GM21529 (cell line): ENCODE results near the gene FILIP1.

Experiments used
- ATAC-seq: cut with Tn5 transposase; IDR thresholded peaks from one replicate; pipeline ENCODE4 v1.9.1; 2021; ENCODE audit not compliant: unreplicated experiment

Gene FILIP1

GRCh38 chr6:75272145-75272840 is 221.3 kb downstream of the FILIP1 start:
- ATAC-seq = no peak

- no peak for ATAC-seq
These were observed 224.6 kb downstream of the FILIP1 start for GRCh38 chr6:75268988-75269354.

GRCh38 chr6:75268121-75268987 is 225.2 kb downstream of the FILIP1 start:
- ATAC-seq = no peak

GRCh38 chr6:75267461-75267860 is 226.1 kb downstream of the FILIP1 start:
- ATAC-seq = no peak

- peak; percentile 81 for ATAC-seq
These were observed 226.8 kb downstream of the FILIP1 start for GRCh38 chr6:75266716-75267291.

GRCh38 chr6:75263401-75263750 is 230.2 kb downstream of the FILIP1 start:
- ATAC-seq = no peak

GRCh38 chr6:75262716-75263400 is 230.7 kb downstream of the FILIP1 start:
- no peak for ATAC-seq

- ATAC-seq = no peak
These were observed 232.3 kb downstream of the FILIP1 start for GRCh38 chr6:75261299-75261698.

- no peak for ATAC-seq
These were observed 236.1 kb downstream of the FILIP1 start for GRCh38 chr6:75257343-75258087.

- ATAC-seq = no peak
These were observed 243.0 kb downstream of the FILIP1 start for GRCh38 chr6:75250552-75250951.

- ATAC-seq = no peak
These were observed 243.8 kb downstream of the FILIP1 start for GRCh38 chr6:75249837-75250236.

GRCh38 chr6:75246386-75246785 is 247.2 kb downstream of the FILIP1 start:
- no peak for ATAC-seq

- peak; percentile 4 for ATAC-seq
These were observed 249.5 kb downstream of the FILIP1 start for GRCh38 chr6:75244063-75244584.

- ATAC-seq = peak; percentile 94
These were observed 250.1 kb downstream of the FILIP1 start, which contains the start of gene COX7A2 for GRCh38 chr6:75243333-75244062. Gene COX7A2 (minus strand): TSS chr6:75243801. CDS start chr6:75243734, 67 bp downstream.
